Heart left ventricle (tissue), 16 donors: ENCODE measurements around the gene FXR1. TPM values are rescaled to one million over a fixed set of nuclear protein-coding genes. Genes with fewer than 3 reads are reported as not detected.

Source experiments
- ATAC-seq, 4 donors: fragments of 200-7000 bp; cut with Tn5 transposase; one replicate each; pipeline ENCODE4 v1.9.1; 2020 to 2022; ENCODE audit warnings: moderate library complexity in 4 of 4, mild to moderate bottlenecking in 3 of 4, moderate number of reproducible peaks in 1 of 4
- DNase-seq, 5 donors: peaks; one replicate each; pipeline ENCODE4 v3.0.0-alpha.2; 2020
- H3K27ac ChIP-seq, 12 donors: fragments of 200-600 bp; sonication (generic) in 4 of 12; one replicate each; pipeline versions ENCODE4 v1.5.0 to v1.8.0; 2016 to 2022; ENCODE audit warnings: mild to moderate bottlenecking in 2 of 12
- H3K27me3 ChIP-seq, 9 donors: fragments of 200-600 bp; sonication (generic) in 2 of 9; one replicate each; pipeline versions ENCODE4 v1.5.1 to v1.8.0; 2016 to 2022; ENCODE audit warnings: mild to moderate bottlenecking in 3 of 9
- H3K36me3 ChIP-seq, 9 donors: fragments of 200-600 bp; sonication (generic) in 2 of 9; one replicate each; pipeline versions ENCODE4 v1.5.0 to v1.8.0; 2018 to 2022; ENCODE audit warnings: mild to moderate bottlenecking in 2 of 9
- H3K4me1 ChIP-seq, 12 donors: fragments of 200-600 bp; sonication (generic) in 4 of 12; one replicate each; pipeline versions ENCODE4 v1.5.0 to v1.8.0; 2016 to 2022; ENCODE audit warnings: mild to moderate bottlenecking in 3 of 12
- H3K4me3 ChIP-seq, 12 donors: fragments of 200-600 bp; sonication (generic) in 4 of 12; one replicate each; pipeline versions ENCODE4 v1.5.0 to v1.8.0; 2017 to 2022; ENCODE audit warnings: mild to moderate bottlenecking in 9 of 12, moderate library complexity in 4 of 12
- H3K9me3 ChIP-seq, 12 donors: fragments of 200-600 bp; sonication (generic) in 4 of 12; one replicate each; pipeline versions ENCODE4 v1.5.0 to v1.8.0; 2016 to 2022; ENCODE audit warnings: mild to moderate bottlenecking in 1 of 12
- CTCF ChIP-seq, 12 donors: fragments of 200-600 bp; sonication (generic) in 4 of 12; IDR thresholded peaks; one replicate each; pipeline versions ENCODE4 v1.5.0 to v1.8.0; 2018 to 2022; ENCODE audit warnings: antibody characterized with exemption in 12 of 12, mild to moderate bottlenecking in 5 of 12
- POLR2A ChIP-seq, 2 donors: fragments of 450-650 bp; IDR thresholded peaks; one replicate each; pipeline ENCODE4 v1.6.1; 2017; ENCODE audit warnings: antibody characterized with exemption in 2 of 2, mild to moderate bottlenecking in 2 of 2, moderate library complexity in 2 of 2
- WGBS, 4 donors: extraction: QIAGEN DNeasy Blood & Tissue Kit in 2 of 4; methylation state at CpG; one replicate each; pipeline versions ENCODE4 v1.1.5 to v1.1.7; 2013 to 2018; 5-methylcytosine and 5-hydroxymethylcytosine counted together
- intact Hi-C, 10 donors: fragments of 100-400 bp; cut with DNase I; formaldehyde crosslinking; loops; one replicate each; pipeline versions ENCODE4 v1.11.1 to v1.14.2; 2022
- polyA plus RNA-seq, 2 donors: library from polyadenylated mRNA; stranded (reverse); fragments of 200-250 nt; gene quantifications; one replicate each; pipeline ENCODE4 v1.2.3, GENCODE V29; 2013
- total RNA-seq, 9 donors: library from RNA; depleted of rRNA in 2 of 9; stranded (reverse); fragments of >200 nt in 2 of 9; fragmentation: NEBNext Ultra II Directional in 3 of 9; extraction: Animal tissue kit (Norgen Biotek cat#: 25700) in 3 of 9; gene quantifications; one replicate each; pipeline versions ENCODE4 v1.1.0 to v1.2.4, GENCODE V29; 2016 to 2023
- donor health status: ischemic (EF 13 %, LVEDD 7.1; RV severe dilation, severe dysfunction).
- donor health status: healthy with polysubstance abuse.
- donor health status: DM: no; HTN: yes; CAD: no.
- donor health status: DM: no; HTN: no; CAD: no.
- donor health status: ischemic (EF 25% LVEDD 6.9; RV normal size, moderate dysfunction).
- donor health status: ischemic (EF 25% LVEDD 5.7; RV mildly dilated, moderate dysfunction).
- donor health status: healthy.
- donor health status: DM: yes; HTN: yes; CAD: no.
- donor health status: ischemic (EF 35%, LVEDD 5.7; RV mildly dilated, moderate dysfunction).
- donor health status: nonischemic (EF 11% LVEDD 7.7; RV severe dilation, severe dysfunction).
- donor health status: DM: yes; HTN: yes; CAD: no.
- donor health status: PGD.
- donor health status: ischemic (EF 29% LVEDD 5.4; RV normal size, mild dysfunction).
- donor health status: nonischemic (EF 23%, LVEDD 6.1; RV moderate dilation, normal function).

The FXR1 gene
- total and polyA plus RNA-seq, 11 donors: 113 to 298 (median 212) TPM

- no peaks in the 10 kb centered on the region for H3K27me3 ChIP-seq
- TF ChIP-seq POLR2A (IDR thresholded peaks at IDR 0.05) (no peak), CTCF (IDR thresholded peaks at IDR 0.05) (no peak)
- H3K4me3 ChIP-seq: peak overlapping the region; percentile 66 to 97 (median 92)
- intact Hi-C loops: loop anchor here in 7 of 10 donors (2.0 to 10.0 kb wide), 7 partner anchors 41 to 106 kb away; partner anchors contain the start of gene DNAJC19 (in 5 of the 7)
- ATAC-seq (no peak), DNase-seq (no peak)
- peaks cover 0 to 25% (median 11%) of the 10 kb centered on the region in 9 donors for H3K36me3 ChIP-seq
- H3K9me3 ChIP-seq: no peaks in the 10 kb centered on the region
- 10 to 13% (median 10%) methylated on average over 19 of the region's 19 CpGs for WGBS, 4 donors
- H3K27ac ChIP-seq: peak overlapping the region in 9 of 12 donors; percentile 11 to 95 (median 93)
- peaks cover 0 to 52% (median 28%) of the 10 kb centered on the region in 12 donors for H3K4me1 ChIP-seq
These were observed 1.3 kb downstream of the FXR1 start for GRCh38 chr3:180913581-180914404.

GRCh38 chr3:180918542-180918941 is 6.1 kb downstream of the FXR1 start:
- no peak overlapping the region for H3K4me3 ChIP-seq
- H3K9me3 ChIP-seq: no peaks in the 10 kb centered on the region
- no peak for TF ChIP-seq POLR2A (IDR thresholded peaks at IDR 0.05)
- no peak for TF ChIP-seq CTCF (IDR thresholded peaks at IDR 0.05)
- no peaks in the 10 kb centered on the region for H3K27me3 ChIP-seq
- H3K36me3 ChIP-seq: peaks cover 0 to 30% (median 11%) of the 10 kb centered on the region in 9 donors
- H3K27ac ChIP-seq: no peak overlapping the region
- H3K4me1 ChIP-seq: peaks cover 0 to 68% (median 41%) of the 10 kb centered on the region in 12 donors
- intact Hi-C loops: loop anchor here in 2 of 10 donors (10.0 kb wide), 2 partner anchors 56 to 66 kb away; partner anchors contain the start of gene DNAJC19 (in 1 of the 2)
- no peak for ATAC-seq
- 37 to 46% (median 42%) methylated on average over 1 of the region's 1 CpG for WGBS, 4 donors
- DNase-seq: no peak

GRCh38 chr3:180922242-180922641 is 9.8 kb downstream of the FXR1 start:
- TF ChIP-seq POLR2A (IDR thresholded peaks at IDR 0.05): no peak
- TF ChIP-seq CTCF (IDR thresholded peaks at IDR 0.05): no peak
- no peak overlapping the region for H3K27ac ChIP-seq
- H3K4me1 ChIP-seq: peaks cover 0 to 59% (median 35%) of the 10 kb centered on the region in 12 donors
- no peak overlapping the region for H3K4me3 ChIP-seq
- DNase-seq (no peak), ATAC-seq (no peak)
- H3K9me3 ChIP-seq: no peaks in the 10 kb centered on the region
- H3K36me3 ChIP-seq: peaks cover 0 to 11% (median 3%) of the 10 kb centered on the region in 9 donors
- intact Hi-C loops: no loop called here
- H3K27me3 ChIP-seq: no peaks in the 10 kb centered on the region

GRCh38 chr3:180923561-180923960 is 11.1 kb downstream of the FXR1 start:
- H3K4me3 ChIP-seq: no peak overlapping the region
- TF ChIP-seq POLR2A (IDR thresholded peaks at IDR 0.05) (no peak), CTCF (IDR thresholded peaks at IDR 0.05) (no peak)
- H3K27me3 ChIP-seq: no peaks in the 10 kb centered on the region
- H3K4me1 ChIP-seq: peaks cover 0 to 55% (median 34%) of the 10 kb centered on the region in 12 donors
- intact Hi-C loops: no loop called here
- peaks cover 0 to 9% (median 0%) of the 10 kb centered on the region in 12 donors for H3K9me3 ChIP-seq
- WGBS, 4 donors: 85 to 90% (median 89%) methylated on average over 4 of the region's 4 CpGs
- ATAC-seq (no peak), DNase-seq (no peak)
- no peak overlapping the region for H3K27ac ChIP-seq
- H3K36me3 ChIP-seq: peaks cover 0 to 5% (median 0%) of the 10 kb centered on the region in 9 donors
